Measurements from ENCODE around the gene CNPY1. TPM values are rescaled to one million over a fixed set of nuclear protein-coding genes. Genes with fewer than 3 reads are reported as not detected.
A peak's percentile ranks its signal among the peaks of the same experiment; 100 is the strongest.

The CNPY1 gene
- total and polyA plus RNA-seq, 12 donors = not detected

DNA sequence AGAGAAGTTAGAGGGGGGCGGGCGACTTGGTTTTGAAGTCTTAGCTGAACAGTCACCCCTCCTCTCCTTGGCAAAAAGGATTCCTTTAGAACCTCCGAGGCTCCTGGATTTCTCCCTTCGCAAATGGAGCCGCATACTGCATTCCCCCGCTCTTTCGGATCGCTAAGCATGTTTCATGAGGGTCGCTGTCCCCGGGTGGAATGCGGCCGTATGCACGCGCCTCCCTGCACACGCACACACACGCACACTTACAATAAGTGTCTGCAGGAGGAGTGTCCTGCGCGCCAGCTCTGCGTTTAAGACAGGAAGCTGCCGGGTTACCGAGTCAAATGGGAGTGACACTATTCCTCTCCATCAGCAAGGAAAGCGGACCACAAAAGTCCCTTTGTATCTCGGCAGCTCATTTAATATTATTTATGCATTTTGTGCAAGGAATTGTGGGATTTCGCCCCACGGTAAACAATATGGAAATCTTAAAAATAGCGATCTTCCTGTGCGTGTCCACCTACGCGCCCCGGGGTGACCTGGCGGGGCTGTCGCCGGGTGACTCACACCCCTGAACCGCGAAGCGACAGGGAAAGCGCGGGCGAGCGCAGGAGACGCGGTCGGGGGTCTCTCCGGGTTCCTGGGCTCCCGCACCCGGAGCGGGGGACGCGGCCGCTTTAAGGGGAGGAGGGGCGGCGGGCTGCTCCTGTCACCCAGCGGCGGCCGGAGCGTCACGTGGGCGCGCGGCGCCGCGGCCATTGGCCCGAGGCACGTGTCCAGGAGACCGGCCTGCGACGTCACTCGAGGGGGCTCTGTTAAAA lies 89.4 kb downstream of the CNPY1 start:
- WGBS, 4 donors = 2 to 4% (median 3%) methylated on average over 54 to 69 of the region's 69 CpGs
- H3K4me1 ChIP-seq (replicated peaks in 1 of 2) = peaks cover 21 to 22% of the 10 kb centered on the region in 2 donors
- no peaks in the 10 kb centered on the region for H3K9me3 ChIP-seq (replicated peaks in 1 of 3)
- peaks cover 94% of the 10 kb centered on the region for H3K27me3 ChIP-seq
- intact Hi-C loops (cut with DNase I) = no loop called here
- peak; percentile 35 to 76 (median 65) for DNase-seq
- H3K4me3 ChIP-seq = peak overlapping the region in 1 of 4 donors; percentile 76
- H3K36me3 ChIP-seq (replicated peaks in 1 of 2) = no peaks in the 10 kb centered on the region
- H3K27ac ChIP-seq = no peak overlapping the region
- TF ChIP-seq POLR2A (IDR thresholded peaks at IDR 0.05) = no peak
- TF ChIP-seq, protein P1, sequence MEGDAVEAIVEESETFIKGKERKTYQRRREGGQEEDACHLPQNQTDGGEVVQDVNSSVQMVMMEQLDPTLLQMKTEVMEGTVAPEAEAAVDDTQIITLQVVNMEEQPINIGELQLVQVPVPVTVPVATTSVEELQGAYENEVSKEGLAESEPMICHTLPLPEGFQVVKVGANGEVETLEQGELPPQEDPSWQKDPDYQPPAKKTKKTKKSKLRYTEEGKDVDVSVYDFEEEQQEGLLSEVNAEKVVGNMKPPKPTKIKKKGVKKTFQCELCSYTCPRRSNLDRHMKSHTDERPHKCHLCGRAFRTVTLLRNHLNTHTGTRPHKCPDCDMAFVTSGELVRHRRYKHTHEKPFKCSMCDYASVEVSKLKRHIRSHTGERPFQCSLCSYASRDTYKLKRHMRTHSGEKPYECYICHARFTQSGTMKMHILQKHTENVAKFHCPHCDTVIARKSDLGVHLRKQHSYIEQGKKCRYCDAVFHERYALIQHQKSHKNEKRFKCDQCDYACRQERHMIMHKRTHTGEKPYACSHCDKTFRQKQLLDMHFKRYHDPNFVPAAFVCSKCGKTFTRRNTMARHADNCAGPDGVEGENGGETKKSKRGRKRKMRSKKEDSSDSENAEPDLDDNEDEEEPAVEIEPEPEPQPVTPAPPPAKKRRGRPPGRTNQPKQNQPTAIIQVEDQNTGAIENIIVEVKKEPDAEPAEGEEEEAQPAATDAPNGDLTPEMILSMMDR (IDR thresholded peaks at IDR 0.05) = no peak

DNA sequence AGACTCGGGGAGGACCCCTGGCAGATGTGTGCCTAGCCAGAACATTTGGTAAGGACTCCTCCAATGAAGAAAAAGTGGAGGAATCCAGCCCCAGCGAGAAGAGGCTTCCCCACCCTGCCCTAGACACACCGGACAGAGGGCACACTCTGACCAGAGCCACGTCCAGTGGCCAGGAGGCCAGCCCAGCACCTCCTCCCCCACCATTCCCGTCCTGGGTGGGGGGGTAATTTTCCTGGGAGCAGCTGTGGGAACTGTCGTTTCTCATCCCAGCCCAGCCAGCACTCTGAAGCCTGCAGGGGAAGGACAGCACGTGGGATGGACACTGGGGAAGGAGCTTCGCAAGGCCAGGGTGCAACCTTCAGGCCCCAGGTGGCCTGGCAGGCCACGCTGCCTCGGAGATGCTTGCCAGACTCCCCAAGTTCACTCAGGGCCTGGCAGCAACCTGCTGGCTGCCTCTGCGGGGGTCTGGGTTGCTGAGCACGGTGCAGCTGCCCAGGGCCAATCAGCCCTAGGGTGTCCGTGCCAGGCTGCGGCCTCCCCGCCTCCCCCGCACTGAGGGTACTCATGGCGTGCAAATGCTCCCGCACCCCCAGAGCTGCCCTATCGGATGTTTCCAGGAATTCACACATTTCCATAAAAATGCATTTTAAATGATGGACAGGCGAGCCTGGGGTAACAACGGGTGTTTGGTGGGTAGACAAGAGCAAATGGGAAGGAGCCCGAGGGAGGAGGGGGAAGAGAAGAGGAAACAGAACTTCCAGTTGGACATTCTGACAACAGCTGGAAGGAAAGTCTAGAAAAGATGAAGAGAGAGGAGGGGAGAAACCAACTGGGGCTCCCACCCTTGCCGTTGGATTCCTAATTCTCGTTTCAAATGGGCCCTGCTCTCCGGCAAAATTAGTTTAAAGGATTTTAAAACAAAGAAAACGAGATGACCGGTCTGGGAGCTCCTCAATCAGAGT lies 90.3 kb downstream of the CNPY1 start:
- H3K27me3 ChIP-seq = peaks cover 93% of the 10 kb centered on the region
- H3K36me3 ChIP-seq (replicated peaks in 1 of 2) = no peaks in the 10 kb centered on the region
- H3K27ac ChIP-seq = no peak overlapping the region
- no peak for DNase-seq
- no peaks in the 10 kb centered on the region for H3K9me3 ChIP-seq (replicated peaks in 1 of 3)
- peaks cover 21 to 22% of the 10 kb centered on the region in 2 donors for H3K4me1 ChIP-seq (replicated peaks in 1 of 2)
- peak overlapping the region in 1 of 4 donors; percentile 76 for H3K4me3 ChIP-seq
- TF ChIP-seq POLR2A (IDR thresholded peaks at IDR 0.05) = no peak
- TF ChIP-seq, protein P1 (IDR thresholded peaks at IDR 0.05) = no peak
- intact Hi-C loops (cut with DNase I) = no loop called here
- WGBS, 4 donors = 9 to 13% (median 10%) methylated on average over 14 to 27 of the region's 27 CpGs

DNA sequence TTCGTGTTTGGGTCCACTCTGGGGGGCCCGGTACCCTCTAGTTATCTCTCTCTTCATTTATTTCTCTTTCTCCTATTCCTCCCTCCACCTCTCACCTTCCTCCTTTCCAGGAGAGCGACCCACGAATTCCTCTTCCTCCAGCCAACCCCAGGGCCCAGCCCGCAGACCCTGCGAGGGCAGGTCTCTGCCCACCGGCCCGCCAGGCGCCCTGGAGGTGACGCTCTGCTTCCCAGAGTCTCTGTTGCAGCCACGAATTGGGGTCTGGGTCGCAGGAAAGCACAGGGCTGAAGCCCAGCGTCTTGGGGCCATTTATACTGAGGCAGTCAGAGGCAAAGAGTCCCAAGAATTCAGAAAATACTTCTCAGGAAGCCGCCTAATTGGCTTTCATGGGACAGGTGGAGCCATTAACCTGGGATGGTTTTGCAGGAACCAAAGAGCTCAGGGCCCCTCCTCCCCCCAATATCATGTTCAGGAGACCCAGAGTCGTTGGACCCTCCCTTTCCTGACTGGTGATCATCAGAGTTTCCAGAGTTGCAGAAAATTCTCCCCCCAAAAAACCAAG lies 91.1 kb downstream of the CNPY1 start:
- H3K27me3 ChIP-seq = peaks cover 92% of the 10 kb centered on the region
- no peaks in the 10 kb centered on the region for H3K9me3 ChIP-seq (replicated peaks in 1 of 3)
- H3K4me1 ChIP-seq (replicated peaks in 1 of 2) = peaks cover 21 to 22% of the 10 kb centered on the region in 2 donors
- H3K36me3 ChIP-seq (replicated peaks in 1 of 2) = no peaks in the 10 kb centered on the region
- no peak for TF ChIP-seq POLR2A (IDR thresholded peaks at IDR 0.05)
- TF ChIP-seq, protein P1 (IDR thresholded peaks at IDR 0.05) = no peak
- no peak overlapping the region for H3K27ac ChIP-seq
- H3K4me3 ChIP-seq = no peak overlapping the region
- intact Hi-C loops (cut with DNase I) = no loop called here
- no peak for DNase-seq
- WGBS, 4 donors = 2 to 6% (median 5%) methylated on average over 14 to 15 of the region's 15 CpGs

Data from adrenal gland (tissue), 12 donors.